Measurements from ENCODE around the gene THTPA.
"Not testable (repeated sequence)": the region's sequence is repeated elsewhere in the genome, so short reads cannot be mapped to it uniquely, and the experiment has no call there.

THTPA gene

GRCh38 chr14:23535943-23536342 is 20.1 kb upstream of the THTPA start:
- DNase-seq, result no peak

DNA sequence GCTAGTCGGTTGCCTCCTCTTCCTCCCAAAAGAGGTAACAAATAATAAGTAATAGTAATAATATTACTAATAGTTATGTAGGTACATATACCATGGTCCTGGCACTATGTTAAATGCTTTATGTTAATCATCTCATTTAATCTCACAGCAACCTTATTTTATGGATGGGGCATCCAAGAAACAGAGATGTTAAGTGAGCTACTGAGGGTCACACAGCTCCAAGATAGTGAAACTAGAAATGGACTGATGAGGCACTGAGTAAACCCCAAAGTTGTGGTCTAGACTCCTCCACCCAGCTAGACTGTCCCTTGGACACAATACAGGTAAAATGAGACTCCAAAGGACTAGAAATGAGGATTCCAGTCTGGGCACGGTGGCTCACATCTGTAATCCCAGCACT is 19.6 kb upstream of the THTPA start:
- DNase-seq, result no peak

- DNase-seq, result not testable (repeated sequence)
Measured at GRCh38 chr14:23536906-23537305, 19.2 kb upstream of the THTPA start.

- DNase-seq, result no peak
Measured at GRCh38 chr14:23537351-23538049, 18.6 kb upstream of the THTPA start.

DNA sequence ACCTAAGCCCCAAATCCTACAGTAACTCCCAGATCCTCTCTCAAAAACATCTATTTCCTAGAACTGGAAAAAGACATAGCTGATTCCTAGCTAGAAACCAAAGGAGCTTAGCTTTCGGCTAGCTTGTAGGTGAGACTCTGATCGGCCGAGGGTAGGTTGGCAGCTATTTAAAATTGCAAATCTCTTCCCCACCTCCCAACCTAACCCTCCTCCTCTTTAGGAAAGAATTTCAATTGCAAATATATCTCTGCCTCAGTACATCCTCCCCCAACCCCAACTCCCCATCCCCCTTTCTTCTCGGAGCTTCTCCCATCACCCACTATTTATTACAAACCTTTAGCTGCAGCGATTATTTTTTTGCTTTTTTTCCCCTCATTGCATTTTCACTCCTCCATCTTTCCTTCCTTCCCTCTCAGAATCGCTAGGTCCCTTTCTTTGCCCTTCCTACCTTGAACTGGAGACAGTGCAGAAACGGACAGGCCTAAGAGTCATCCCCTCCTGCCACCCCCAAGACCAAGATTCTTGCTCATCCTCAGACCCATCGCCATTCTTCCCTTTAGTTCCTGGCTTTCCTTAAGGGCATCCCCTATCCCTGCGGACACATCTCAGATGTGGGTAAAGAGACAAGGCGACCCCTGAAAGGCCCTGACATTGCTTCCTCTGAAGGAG is 17.9 kb upstream of the THTPA start:
- no peak for DNase-seq

- no peak for DNase-seq
Measured at GRCh38 chr14:23538785-23539184, 17.3 kb upstream of the THTPA start.

DNA sequence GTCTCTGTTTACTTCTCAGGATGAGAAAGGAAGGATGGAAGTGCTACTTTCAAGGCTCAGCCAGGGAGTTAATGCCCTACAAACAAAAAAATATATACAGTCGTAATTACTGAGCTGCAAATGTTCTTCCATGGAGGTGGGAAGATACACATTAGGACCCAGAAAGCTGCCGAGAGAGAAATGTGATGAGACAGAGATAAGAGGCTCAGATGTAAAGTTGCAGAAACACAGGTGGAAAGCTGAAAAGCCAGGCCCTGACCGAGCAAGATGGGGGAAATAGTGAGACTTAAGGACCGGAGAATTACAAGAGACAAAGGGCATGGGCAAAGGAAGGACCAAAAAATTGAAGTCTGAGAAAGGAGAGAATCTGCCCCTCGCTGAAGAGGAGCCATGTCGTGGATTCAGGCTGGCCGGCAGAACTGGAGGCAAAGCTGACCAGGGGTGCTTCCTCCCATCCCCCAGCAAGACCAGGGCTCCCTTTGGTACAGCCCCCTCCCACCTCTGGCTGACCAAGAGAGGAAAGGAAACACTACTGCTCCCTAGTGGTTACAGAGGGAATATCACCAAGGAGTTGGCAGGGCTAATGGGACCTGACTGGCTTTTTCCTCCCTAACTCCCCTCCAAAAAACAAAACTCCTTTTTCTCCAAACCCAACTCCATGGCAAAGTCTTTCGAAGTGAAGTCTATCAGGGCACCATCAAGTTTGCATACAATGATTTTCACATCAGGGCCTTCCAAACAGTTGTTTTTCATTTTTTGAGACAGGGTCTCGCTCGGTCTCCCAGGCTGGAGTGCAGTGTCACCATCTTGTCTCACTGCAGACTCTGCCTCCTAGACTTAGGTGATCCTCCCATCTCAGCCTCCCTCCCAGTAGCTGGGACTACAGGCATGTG is 16.6 kb upstream of the THTPA start:
- DNase-seq, result no peak

GRCh38 chr14:23540141-23540469 is 16.0 kb upstream of the THTPA start:
- DNase-seq, result no peak

- DNase-seq, result no peak
Measured at GRCh38 chr14:23542261-23542660, 13.8 kb upstream of the THTPA start.

DNA sequence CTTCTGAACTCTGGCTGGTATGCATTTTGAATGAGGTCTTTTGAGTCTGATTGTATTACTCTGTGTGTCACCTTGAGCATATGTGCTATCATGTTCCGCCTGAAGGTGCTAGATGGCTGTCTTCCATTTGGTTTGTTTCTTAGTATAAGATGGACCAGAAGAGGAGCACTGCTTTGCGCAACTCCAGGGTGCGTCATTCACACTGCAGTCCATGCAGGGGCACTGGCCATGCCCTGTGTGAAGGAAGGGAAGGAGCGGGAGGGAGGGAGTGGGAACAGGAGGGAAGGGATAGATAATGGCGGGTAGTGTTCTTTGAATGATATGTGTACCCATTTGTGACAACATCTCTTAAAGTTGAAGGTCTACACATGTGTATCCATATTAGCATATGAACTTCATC is 12.7 kb upstream of the THTPA start:
- no peak for DNase-seq

GRCh38 chr14:23544511-23545447 is 11.3 kb upstream of the THTPA start:
- no peak for DNase-seq

GRCh38 chr14:23545740-23546365 is 10.2 kb upstream of the THTPA start:
- DNase-seq, result no peak

GRCh38 chr14:23546450-23547035 is 9.5 kb upstream of the THTPA start:
- DNase-seq, result no peak

- no peak for DNase-seq
Measured at GRCh38 chr14:23547924-23548323, 8.1 kb upstream of the THTPA start.

DNA sequence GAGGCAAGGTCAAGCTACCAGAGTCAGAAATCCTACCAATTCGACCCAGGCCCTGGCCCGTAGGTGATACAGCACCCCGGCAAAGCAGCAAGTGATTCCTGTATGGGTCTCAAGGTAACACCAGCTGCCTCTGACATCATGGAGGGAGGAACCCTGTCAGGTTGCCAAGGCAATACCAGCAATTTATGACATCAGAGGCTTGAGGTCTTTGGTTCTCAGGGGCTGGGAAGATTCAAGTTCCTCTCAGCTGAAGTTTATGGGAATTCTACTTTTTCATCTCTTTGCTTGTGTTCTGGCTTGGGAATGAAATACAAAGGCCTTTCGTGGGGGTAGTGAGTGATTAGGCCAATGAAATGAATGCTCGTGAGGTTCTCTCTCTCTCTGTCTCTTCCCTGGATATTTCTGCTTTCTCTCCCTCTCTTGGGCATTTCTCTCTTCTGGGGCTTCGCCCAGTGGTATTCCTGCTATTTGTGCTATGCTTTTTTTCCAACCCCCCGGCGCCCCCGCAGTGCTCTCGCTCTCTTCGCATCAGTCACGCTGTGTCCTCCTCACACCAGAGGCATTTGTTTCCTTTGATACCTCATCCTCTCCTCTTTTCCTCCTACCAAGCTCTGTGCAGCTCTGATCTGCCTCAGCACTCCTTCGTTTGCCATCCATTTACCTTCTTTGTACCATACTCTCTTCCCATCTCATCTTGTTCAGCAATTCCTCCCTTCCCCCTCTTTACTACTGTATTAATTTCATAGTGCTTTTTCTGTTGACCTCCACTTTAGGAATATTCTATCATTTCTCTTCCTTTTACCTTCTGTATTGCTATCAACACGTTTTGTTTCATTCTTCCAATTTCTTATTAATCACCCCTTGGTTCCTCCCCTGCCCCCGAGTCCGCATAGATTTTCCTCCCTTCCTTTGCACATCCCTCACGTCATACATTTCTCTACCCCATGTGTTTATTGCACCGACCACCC is 7.4 kb upstream of the THTPA start:
- DNase-seq, result no peak

DNA sequence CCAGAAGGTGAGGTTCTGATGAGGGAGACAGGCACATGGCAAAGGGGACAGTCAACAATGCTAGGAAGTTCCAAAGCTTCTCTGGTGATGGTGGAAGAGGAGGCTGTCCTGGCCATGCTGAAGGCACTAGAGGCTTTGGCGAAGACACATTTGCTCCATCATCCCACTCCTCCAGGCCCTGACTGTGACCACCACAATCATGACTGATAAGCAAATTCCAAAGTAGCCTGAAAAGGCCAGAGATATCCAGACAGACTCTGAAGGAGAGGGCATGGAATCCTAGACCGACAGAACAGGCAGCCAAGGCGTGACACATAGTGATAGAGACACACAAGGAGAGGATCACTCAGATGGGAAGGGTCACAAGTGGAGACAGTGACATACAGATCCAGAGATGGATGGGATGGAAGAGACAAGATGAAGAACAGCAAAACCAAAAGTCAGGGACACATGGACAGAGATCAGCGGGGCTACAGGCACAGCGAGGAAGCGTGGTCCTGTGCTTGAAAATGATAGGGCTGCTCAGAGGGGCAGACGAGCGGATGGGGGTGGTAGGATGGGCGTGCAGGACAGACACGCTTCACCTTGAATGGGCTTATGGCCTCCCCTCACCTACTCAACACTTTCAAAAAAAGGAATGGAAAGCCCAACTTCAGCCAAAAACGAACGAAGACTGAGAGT is 5.8 kb upstream of the THTPA start:
- no peak for DNase-seq

DNA sequence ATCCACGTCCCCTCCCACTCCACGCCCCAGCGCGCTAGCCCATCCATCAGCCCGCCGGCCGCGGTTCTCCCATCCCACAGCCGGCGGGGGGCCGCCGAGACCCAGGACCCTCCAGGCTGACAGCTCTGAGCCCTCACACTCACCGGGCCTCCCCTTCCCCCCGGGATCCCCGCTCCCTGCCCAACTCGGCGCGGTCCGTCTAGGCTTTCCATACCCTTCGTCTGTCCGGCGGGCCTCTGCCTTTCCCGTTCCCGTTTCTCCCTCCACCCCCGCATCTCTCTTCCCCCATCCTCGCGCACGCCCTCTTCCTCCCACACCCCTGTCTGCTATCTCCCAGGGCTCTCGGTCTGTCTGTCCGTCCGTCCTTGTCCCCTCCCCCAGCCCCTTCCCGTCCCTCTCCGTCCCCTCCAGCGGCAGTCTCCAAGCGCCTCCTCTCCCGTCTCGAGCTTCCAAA is 5.2 kb upstream of the THTPA start:
- no peak for DNase-seq

DNA sequence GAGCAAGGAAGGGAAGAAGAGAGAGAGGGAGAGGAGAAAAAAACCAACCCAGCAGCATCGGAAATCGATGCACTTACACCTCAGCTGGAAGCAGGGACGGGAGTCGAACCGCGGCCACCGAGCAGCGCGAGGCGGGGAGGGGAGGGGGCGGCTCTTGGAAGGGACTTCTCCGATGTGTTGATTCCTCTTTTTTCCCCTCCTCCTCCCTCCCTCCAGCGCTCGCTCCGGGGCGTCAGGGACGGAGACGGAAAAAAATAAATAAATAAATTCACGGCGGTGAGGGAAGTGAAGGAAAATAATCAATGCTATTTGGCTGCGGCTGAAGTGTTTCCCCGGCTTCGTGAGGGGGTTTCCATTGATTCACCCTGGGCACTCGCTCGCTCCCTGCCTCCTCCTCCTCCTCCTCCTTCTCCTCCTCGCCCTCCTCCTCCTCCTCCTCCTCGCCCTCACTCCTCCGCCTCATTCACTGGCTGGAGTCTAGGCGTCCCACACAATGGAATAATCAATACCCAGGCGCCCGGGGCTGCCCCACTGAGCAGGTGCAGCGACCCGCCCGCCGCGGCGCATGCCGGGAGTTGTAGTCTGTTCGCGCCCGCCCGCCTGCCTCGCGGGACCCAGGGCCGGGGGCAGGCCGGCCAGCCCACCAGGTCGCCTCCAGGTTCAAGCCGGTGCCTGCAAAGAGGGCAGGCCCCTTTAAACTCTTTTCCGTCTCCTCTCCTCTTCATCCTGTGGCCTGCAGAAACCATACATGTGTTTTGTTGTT is 4.6 kb upstream of the THTPA start, which contains the start of gene ZFHX2:
TSS of gene ZFHX2 (minus strand) at position 500 of the 763 bp plus-strand sequence. CDS start 16,440 bp downstream, outside the sequence.
- peak; percentile 79 for DNase-seq

GRCh38 chr14:23555533-23555881 is 564 bp upstream of the THTPA start:
- DNase-seq, result no peak
